ENCODE measurements around the gene TMEM235.

The TMEM235 gene

GRCh38 chr17:78255029-78255656 is 23.7 kb downstream of the TMEM235 start:
- H3K27ac Mint-ChIP-seq = no peak overlapping the region
- DNase-seq (no peak), ATAC-seq (no peak)
- peaks cover 87% of the 10 kb centered on the region for H3K4me1 Mint-ChIP-seq
- H3K27me3 Mint-ChIP-seq = no peaks in the 10 kb centered on the region
- peaks cover 0 to 4% of the 10 kb centered on the region in 2 donors for H3K9me3 Mint-ChIP-seq
- H3K4me3 Mint-ChIP-seq = peak overlapping the region in 1 of 2 donors; percentile 52

DNA sequence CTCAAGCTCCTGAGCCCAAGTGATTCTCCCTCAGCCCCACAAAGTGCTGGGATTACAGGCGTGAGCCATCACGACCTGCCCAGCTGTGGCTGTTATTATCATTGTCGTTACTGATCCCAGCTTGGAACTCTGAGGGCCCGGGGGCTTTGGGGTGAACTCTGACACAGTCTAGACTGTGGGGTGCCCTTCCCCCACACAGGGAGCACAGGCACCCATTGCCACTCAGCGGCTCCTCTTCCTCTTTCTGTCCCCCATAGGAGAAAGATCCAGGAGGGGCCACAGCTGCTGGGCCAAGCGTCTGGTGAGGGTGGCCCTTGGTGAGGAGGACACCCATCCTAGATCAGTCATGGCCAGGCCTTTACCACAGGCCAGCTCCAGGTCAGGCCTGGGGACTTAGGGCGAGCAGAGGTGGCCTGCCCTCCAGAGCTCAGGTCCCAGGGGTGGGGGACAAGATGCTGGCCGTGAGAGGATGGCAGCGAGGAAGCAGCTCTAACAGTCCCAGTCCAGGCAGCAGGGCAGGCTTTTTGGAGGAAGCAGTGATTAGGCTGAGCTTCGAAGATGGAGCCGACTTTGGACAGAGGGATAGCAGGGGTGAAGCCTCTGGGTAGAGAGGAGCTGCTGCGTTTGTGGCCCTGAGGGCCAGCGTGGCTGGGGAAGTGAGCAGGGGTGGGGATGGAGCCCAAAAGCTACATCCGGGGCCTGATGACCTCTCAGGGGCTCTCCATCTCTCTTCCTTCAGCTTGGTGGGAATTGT is 24.7 kb downstream of the TMEM235 start:
- no peak overlapping the region for H3K4me3 Mint-ChIP-seq

GRCh38 chr17:78256707-78257591 is 25.5 kb downstream of the TMEM235 start:
- no peaks in the 10 kb centered on the region for H3K27me3 Mint-ChIP-seq
- DNase-seq = no peak
- no peak for ATAC-seq
- peaks cover 0 to 4% of the 10 kb centered on the region in 2 donors for H3K9me3 Mint-ChIP-seq
- H3K4me1 Mint-ChIP-seq = peaks cover 73% of the 10 kb centered on the region
- H3K4me3 Mint-ChIP-seq = no peak overlapping the region
- peak overlapping the region in 1 of 2 donors; percentile 88 for H3K27ac Mint-ChIP-seq

More for the DNA sequence above, 24.7 kb downstream of the TMEM235 start:
- no peak for ATAC-seq
- no peak overlapping the region for H3K27ac Mint-ChIP-seq
- H3K9me3 Mint-ChIP-seq = peaks cover 0 to 4% of the 10 kb centered on the region in 2 donors
- no peaks in the 10 kb centered on the region for H3K27me3 Mint-ChIP-seq
- H3K4me1 Mint-ChIP-seq = peaks cover 77% of the 10 kb centered on the region
- DNase-seq = no peak

- no peak for DNase-seq
- H3K4me1 Mint-ChIP-seq = peaks cover 71% of the 10 kb centered on the region
- H3K27ac Mint-ChIP-seq = peak overlapping the region; percentile 22 to 93
- H3K4me3 Mint-ChIP-seq = peak overlapping the region; percentile 60 to 88
- H3K27me3 Mint-ChIP-seq = no peaks in the 10 kb centered on the region
- peaks cover 0 to 4% of the 10 kb centered on the region in 2 donors for H3K9me3 Mint-ChIP-seq
- ATAC-seq = peak; percentile 27
Observed at GRCh38 chr17:78257810-78258322, 26.4 kb downstream of the TMEM235 start.

GRCh38 chr17:78258323-78259191 is 27.1 kb downstream of the TMEM235 start:
- Mint-ChIP-seq H3K4me3 (peak overlapping the region; percentile 60 to 88), H3K4me1 (peaks cover 71% of the 10 kb centered on the region), H3K27me3 (no peaks in the 10 kb centered on the region), H3K9me3 (peaks cover 0 to 4% of the 10 kb centered on the region in 2 donors), H3K27ac (peak overlapping the region; percentile 78 to 93)
- ATAC-seq (peak; percentile 76), DNase-seq (peak; percentile 50 to 72)

- Mint-ChIP-seq H3K9me3 (peaks cover 0 to 4% of the 10 kb centered on the region in 2 donors), H3K4me3 (peak overlapping the region; percentile 16 to 50), H3K4me1 (peaks cover 66% of the 10 kb centered on the region), H3K27ac (no peak overlapping the region), H3K27me3 (no peaks in the 10 kb centered on the region)
- ATAC-seq = no peak
- no peak for DNase-seq
Observed at GRCh38 chr17:78259192-78259554, 27.7 kb downstream of the TMEM235 start.

GRCh38 chr17:78263063-78263735 is 31.8 kb downstream of the TMEM235 start:
- peaks cover 37% of the 10 kb centered on the region for H3K4me1 Mint-ChIP-seq
- H3K4me3 Mint-ChIP-seq = peak overlapping the region in 1 of 2 donors; percentile 37
- DNase-seq = no peak
- H3K9me3 Mint-ChIP-seq = no peaks in the 10 kb centered on the region
- ATAC-seq = peak; percentile 13
- no peaks in the 10 kb centered on the region for H3K27me3 Mint-ChIP-seq
- H3K27ac Mint-ChIP-seq = peak overlapping the region; percentile 70 to 85

- no peak for DNase-seq
- H3K9me3 Mint-ChIP-seq = no peaks in the 10 kb centered on the region
- H3K27me3 Mint-ChIP-seq = no peaks in the 10 kb centered on the region
- no peak overlapping the region for H3K27ac Mint-ChIP-seq
- no peak for ATAC-seq
- no peak overlapping the region for H3K4me3 Mint-ChIP-seq
- peaks cover 31% of the 10 kb centered on the region for H3K4me1 Mint-ChIP-seq
Observed at GRCh38 chr17:78263736-78264340, 32.4 kb downstream of the TMEM235 start.

GRCh38 chr17:78264590-78264989 is 33.2 kb downstream of the TMEM235 start:
- Mint-ChIP-seq H3K27ac (no peak overlapping the region), H3K4me3 (no peak overlapping the region), H3K27me3 (no peaks in the 10 kb centered on the region), H3K9me3 (no peaks in the 10 kb centered on the region), H3K4me1 (peaks cover 23% of the 10 kb centered on the region)
- ATAC-seq (no peak), DNase-seq (no peak)

GRCh38 chr17:78265121-78265520 is 33.7 kb downstream of the TMEM235 start:
- H3K27me3 Mint-ChIP-seq = no peaks in the 10 kb centered on the region
- no peak overlapping the region for H3K4me3 Mint-ChIP-seq
- H3K4me1 Mint-ChIP-seq = peaks cover 20% of the 10 kb centered on the region
- H3K27ac Mint-ChIP-seq = no peak overlapping the region
- no peak for DNase-seq
- ATAC-seq = no peak
- no peaks in the 10 kb centered on the region for H3K9me3 Mint-ChIP-seq

GRCh38 chr17:78266231-78266631 is 34.8 kb downstream of the TMEM235 start:
- no peak for ATAC-seq
- no peak overlapping the region for H3K4me3 Mint-ChIP-seq
- no peak overlapping the region for H3K27ac Mint-ChIP-seq
- no peaks in the 10 kb centered on the region for H3K9me3 Mint-ChIP-seq
- DNase-seq = no peak
- peaks cover 10% of the 10 kb centered on the region for H3K27me3 Mint-ChIP-seq
- H3K4me1 Mint-ChIP-seq = peaks cover 31% of the 10 kb centered on the region

DNA sequence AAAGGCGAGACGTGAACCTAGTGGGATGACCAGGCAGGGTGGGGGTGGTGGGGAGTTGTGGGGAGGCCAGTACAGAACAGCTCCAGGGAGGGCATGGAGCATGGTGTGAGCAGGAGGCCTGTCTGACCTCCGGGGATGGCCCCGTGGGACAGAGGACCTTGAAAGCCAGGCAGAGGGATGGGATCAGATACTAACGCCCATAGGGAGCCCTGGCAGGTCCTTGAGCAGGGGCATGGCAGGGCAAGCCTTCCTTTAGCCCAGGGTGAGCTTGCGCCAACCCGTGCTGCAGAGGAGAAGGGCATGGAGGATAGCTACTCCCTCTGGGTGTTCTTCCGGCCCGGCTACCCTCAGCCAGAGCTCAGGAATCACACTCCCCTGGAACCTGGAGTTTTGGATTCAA is 35.3 kb downstream of the TMEM235 start:
- H3K27me3 Mint-ChIP-seq = peaks cover 15% of the 10 kb centered on the region
- DNase-seq = no peak
- no peaks in the 10 kb centered on the region for H3K9me3 Mint-ChIP-seq
- H3K4me3 Mint-ChIP-seq = no peak overlapping the region
- peaks cover 33% of the 10 kb centered on the region for H3K4me1 Mint-ChIP-seq
- H3K27ac Mint-ChIP-seq = no peak overlapping the region
- no peak for ATAC-seq

- no peak overlapping the region for H3K27ac Mint-ChIP-seq
Observed at GRCh38 chr17:78267253-78268073, 36.0 kb downstream of the TMEM235 start.

More at GRCh38 chr17:78267253-78268073, 36.0 kb downstream of the TMEM235 start:
- no peak for ATAC-seq
- H3K4me3 Mint-ChIP-seq = no peak overlapping the region
- peaks cover 18% of the 10 kb centered on the region for H3K27me3 Mint-ChIP-seq
- H3K4me1 Mint-ChIP-seq = peaks cover 34% of the 10 kb centered on the region
- H3K9me3 Mint-ChIP-seq = no peaks in the 10 kb centered on the region
- DNase-seq = no peak

All from stimulated activated naive CD8-positive, alpha-beta T cell treated with anti-CD3 and anti-CD28 coated beads, Interleukin-15, amount 100 ng/mL, for 72 hours (primary cell).